Measurements from ENCODE around the gene RTN4RL1. TPM values are rescaled to one million over a fixed set of nuclear protein-coding genes. Genes with fewer than 3 reads are reported as not detected.

The RTN4RL1 gene
- total and polyA plus RNA-seq, 2 of the 4 experiments (the other 2 are of a cell fraction), result under 0.01 to 0.03 TPM

DNA sequence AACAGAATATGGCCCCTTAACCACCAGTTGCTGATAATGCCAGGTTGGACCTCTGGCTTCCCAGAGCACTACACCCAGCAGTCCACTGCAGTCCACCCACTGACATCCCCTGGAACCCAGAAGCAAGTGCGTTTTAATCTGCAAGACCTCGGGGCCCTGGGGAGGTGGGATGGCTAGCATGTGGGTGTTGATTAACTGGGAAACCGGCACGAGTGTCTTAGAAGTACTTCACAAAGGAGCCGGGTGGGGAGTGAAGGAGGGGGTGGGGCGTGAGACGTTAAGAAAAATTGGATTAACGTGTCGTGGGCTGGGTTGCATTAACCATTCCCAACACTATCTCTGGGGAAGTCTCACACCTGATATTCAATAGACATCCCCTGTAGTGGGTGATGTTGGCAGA is 23.7 kb upstream of the RTN4RL1 start:
- ATAC-seq (ENCODE audit: low read depth) (no peak), DNase-seq (no peak)
- in situ Hi-C loops (cut with MboI; ENCODE audit: low sequenced_read_pairs) (loop anchor here (25.0 kb wide), 1 partner anchor 337 kb away; the partner anchor contains the start of genes TLCD2 and WDR81), intact Hi-C loops (cut with micrococcal nuclease) (no loop called here), dilution Hi-C loops (cut with HindIII; ENCODE audit: low sequenced_read_pairs, unreplicated experiment) (no loop called here)
- H3K9ac ChIP-seq (ENCODE audit: low read depth, low read length), result 0 out of 2 replicates have a peak overlapping the region, but pooled peaks have one; percentile 30
- H2AFZ ChIP-seq (replicated peaks; ENCODE audit: low read length, poor library complexity), result no peak overlapping the region
- ChIA-PET POLR2A (ENCODE audit: unreplicated experiment) (no interaction called here), CTCF (interaction anchor here (0.6 kb wide), 1 partner anchor 238 kb away, joined by 3 read pairs; no protein-coding TSS in a partner anchor)
- H2BK120ac ChIP-seq (ENCODE audit: low read depth, low read length), result no peak overlapping the region
- WGBS, 2 experiments (ENCODE audit: extremely low coverage in 2 of 2, insufficient read length in 1 of 2), result no CpG with 5 or more reads among the region's 9 CpGs
- H3K36me3 ChIP-seq (ENCODE audit: control insufficient read depth, insufficient read depth, low read length), result peaks cover 5% of the 10 kb centered on the region; the same call in 1 of the 2 replicates
- H4K91ac ChIP-seq (ENCODE audit: insufficient read depth, low read depth, low read length), result no peak overlapping the region
- no peak overlapping the region for H2AK5ac ChIP-seq (ENCODE audit: low read depth, low read length)
- H3K27ac ChIP-seq (ENCODE audit: insufficient read depth, low read length), result no peak overlapping the region
- peaks cover 10% of the 10 kb centered on the region for H3K4me1 ChIP-seq (ENCODE audit: control insufficient read depth, insufficient read depth, low read length)
- no peak overlapping the region for H2BK5ac ChIP-seq (ENCODE audit: low read depth, low read length, poor library complexity, severe bottlenecking)
- no peak overlapping the region for H3K18ac ChIP-seq (ENCODE audit: low read depth, low read length)
- no peak overlapping the region for H3K4me3 ChIP-seq (ENCODE audit: insufficient read depth, low read depth, low read length)
- peak overlapping the region; percentile 66; the same call in 1 of the 2 replicates for H3K23ac ChIP-seq (ENCODE audit: low read depth, low read length)
- no peak overlapping the region for H2BK20ac ChIP-seq (ENCODE audit: low read depth, low read length)
- no peak overlapping the region for H3K4ac ChIP-seq (ENCODE audit: low read depth, low read length)
- no peak overlapping the region for H3K56ac ChIP-seq (ENCODE audit: extremely low read depth, insufficient read depth, low read length)
- H3K79me1 ChIP-seq (ENCODE audit: low read depth in 1 of 2, low read length in 2 of 2), result peaks cover 6 to 25% of the 10 kb centered on the region in 2 experiments
- TF ChIP-seq MAFK (IDR thresholded peaks at IDR 0.05; ENCODE audit: low read depth, low read length) (no peak), SMC3 (IDR thresholded peaks at IDR 0.05; ENCODE audit: low read depth, low read length) (no peak), RFX5 (IDR thresholded peaks at IDR 0.05; ENCODE audit: low read depth, low read length) (no peak), MXI1 (IDR thresholded peaks at IDR 0.05; ENCODE audit: borderline replicate concordance, low read depth, low read length) (no peak), RAD21 (IDR thresholded peaks at IDR 0.05; ENCODE audit: low read length) (no peak), POLR2A (IDR thresholded peaks at IDR 0.05; ENCODE audit: low read depth, low read length) (peak; percentile 38; the same call in 1 of the 2 replicates), FOS (IDR thresholded peaks at IDR 0.05; ENCODE audit: low read depth, low read length) (no peak)
- TF ChIP-seq, protein P1, sequence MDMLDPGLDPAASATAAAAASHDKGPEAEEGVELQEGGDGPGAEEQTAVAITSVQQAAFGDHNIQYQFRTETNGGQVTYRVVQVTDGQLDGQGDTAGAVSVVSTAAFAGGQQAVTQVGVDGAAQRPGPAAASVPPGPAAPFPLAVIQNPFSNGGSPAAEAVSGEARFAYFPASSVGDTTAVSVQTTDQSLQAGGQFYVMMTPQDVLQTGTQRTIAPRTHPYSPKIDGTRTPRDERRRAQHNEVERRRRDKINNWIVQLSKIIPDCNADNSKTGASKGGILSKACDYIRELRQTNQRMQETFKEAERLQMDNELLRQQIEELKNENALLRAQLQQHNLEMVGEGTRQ (IDR thresholded peaks at IDR 0.05; ENCODE audit: low read depth, low read length), result no peak
- no TSS peak for BruUV-seq (replicated peaks)
- H4K5ac ChIP-seq (ENCODE audit: low read depth, low read length), result no peak overlapping the region
- H3K9me1 ChIP-seq (ENCODE audit: insufficient read depth, low read length), result peaks cover 8% of the 10 kb centered on the region; the same call in 1 of the 2 replicates
- no peak overlapping the region for H2BK15ac ChIP-seq (ENCODE audit: low read depth, low read length)
- H4K20me1 ChIP-seq (ENCODE audit: insufficient read depth, low read length), result peaks cover 15% of the 10 kb centered on the region
- no peaks in the 10 kb centered on the region for H3K9me3 ChIP-seq (ENCODE audit: control insufficient read depth, insufficient read depth, low read length)
- H3K14ac ChIP-seq (replicated peaks; ENCODE audit: low read depth, low read length), result peak overlapping the region; percentile 43; the same call in 1 of the 2 replicates
- peak overlapping the region; percentile 95; the same call in 1 of the 2 replicates for H3K4me2 ChIP-seq (ENCODE audit: low read depth, low read length)
- H3K27me3 ChIP-seq (ENCODE audit: control insufficient read depth, insufficient read depth, low read length), result no peaks in the 10 kb centered on the region
- H2AK9ac ChIP-seq (replicated peaks; ENCODE audit: low read depth, low read length, poor library complexity), result no peak overlapping the region
- no peak overlapping the region for H4K8ac ChIP-seq (ENCODE audit: low read depth in 2 of 2, low read length in 2 of 2)
